Breast epithelium (tissue), 4 donors: Measurements from ENCODE around the gene TBC1D1. TPM values are rescaled to one million over a fixed set of nuclear protein-coding genes. Genes with fewer than 3 reads are reported as not detected.

Experiments
- DNase-seq, 2 donors: peaks; one replicate each; pipeline ENCODE4 v3.0.0-alpha.2; 2019; ENCODE audit warnings: low spot score in 2 of 2
- H3K27ac ChIP-seq, 2 donors: fragments of 200-600 bp; sonication (generic) in 1 of 2; one replicate each; pipeline ENCODE4 v1.5.1; 2016 to 2019; ENCODE audit warnings: mild to moderate bottlenecking in 1 of 2
- H3K27me3 ChIP-seq, 2 donors: fragments of 200-600 bp; sonication (generic) in 1 of 2; one replicate each; pipeline versions ENCODE4 v1.5.1 to v1.6.0; 2017 to 2019; ENCODE audit warnings: control low read depth in 1 of 2, mild to moderate bottlenecking in 1 of 2
- H3K36me3 ChIP-seq: fragments of 200-600 bp; one replicate; pipeline ENCODE4 v1.5.1; 2019
- H3K4me1 ChIP-seq, 2 donors: fragments of 200-600 bp; sonication (generic); one replicate each; pipeline ENCODE4 v1.5.1; 2016 to 2019; ENCODE audit warnings: control low read depth in 1 of 2
- H3K4me3 ChIP-seq, 3 donors: fragments of 200-600 bp; sonication (generic); 1 replicate in 2 of 3; 2 replicates in 1 of 3; pipeline ENCODE4 v1.5.1; 2016 to 2019; ENCODE audit warnings: mild to moderate bottlenecking in 3 of 3, moderate library complexity in 2 of 3
- H3K9me3 ChIP-seq, 2 donors: fragments of 200-600 bp; sonication (generic) in 1 of 2; one replicate each; pipeline ENCODE4 v1.5.1; 2016 to 2019; ENCODE audit warnings: control low read depth in 1 of 2
- POLR2A ChIP-seq: fragments of 450-650 bp; IDR thresholded peaks from one replicate; pipeline ENCODE4 v1.6.1; 2016; ENCODE audit warnings: antibody characterized with exemption, mild to moderate bottlenecking, moderate library complexity
- POLR2AphosphoS5 ChIP-seq, 3 donors: sonication (generic); formaldehyde crosslinking; IDR thresholded peaks; one replicate each; pipeline ENCODE4 v1.6.1; 2017; ENCODE audit warnings: antibody characterized with exemption in 3 of 3
- intact Hi-C: fragments of 100-400 bp; cut with DNase I; formaldehyde crosslinking; loops from one replicate; pipeline ENCODE4 v1.15.1; 2023; ENCODE audit warnings: low total_unique reads
- total RNA-seq, 3 donors: library from RNA; depleted of rRNA; stranded (reverse); fragments of >200 nt; gene quantifications; one replicate each; pipeline ENCODE4 v1.1.0, GENCODE V29; 2016
- TF ChIP-seq, protein P1 (sequence below), 3 donors: fragments of 450-650 bp; IDR thresholded peaks; one replicate each; pipeline ENCODE4 v1.5.1; 2016 to 2017; ENCODE audit warnings: antibody characterized with exemption in 3 of 3, mild to moderate bottlenecking in 3 of 3, moderate library complexity in 3 of 3

The TBC1D1 gene
- total RNA-seq, 3 donors from 2014 or later: 55.2 to 80.9 (median 63.9) TPM

DNA sequence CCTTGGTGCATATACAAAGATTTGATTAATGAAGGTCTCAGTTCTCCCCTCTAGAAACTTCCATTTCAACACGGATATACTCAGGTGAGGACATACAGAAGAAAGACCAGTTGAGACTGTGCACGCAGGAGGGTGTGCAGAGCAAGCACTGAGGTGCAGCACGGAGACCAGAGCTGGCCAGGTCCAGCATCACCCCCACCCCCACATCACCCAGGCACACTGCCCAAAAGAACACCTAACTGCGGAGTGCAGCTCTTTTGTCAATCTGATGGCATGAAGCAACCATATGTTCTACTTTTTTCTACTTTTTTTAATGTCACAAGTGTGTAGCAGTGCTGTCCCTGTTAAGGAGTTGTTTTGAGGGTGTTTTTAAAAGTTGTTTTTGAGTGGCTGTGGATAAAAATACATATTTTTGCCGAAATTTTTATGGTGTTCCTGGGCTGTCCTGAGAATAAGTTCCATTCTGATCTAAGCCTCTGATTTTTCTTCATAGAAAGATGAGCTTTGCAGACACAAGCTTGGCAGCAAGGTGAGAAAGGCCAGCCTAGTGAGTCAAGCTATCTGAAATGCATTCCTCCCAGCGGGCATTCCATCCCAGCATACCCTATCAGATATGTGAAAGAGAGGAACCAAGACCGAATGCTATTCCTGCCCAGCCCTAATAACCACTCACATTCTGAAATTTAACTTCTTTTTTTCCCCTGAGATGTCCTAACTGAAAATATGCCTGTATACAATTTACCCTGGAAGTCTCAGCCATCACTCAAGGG is 243.0 kb downstream of the TBC1D1 start:
- intact Hi-C loops: no loop called here
- no peak for DNase-seq
- TF ChIP-seq POLR2AphosphoS5 (IDR thresholded peaks at IDR 0.05): no peak
- TF ChIP-seq, protein P1, sequence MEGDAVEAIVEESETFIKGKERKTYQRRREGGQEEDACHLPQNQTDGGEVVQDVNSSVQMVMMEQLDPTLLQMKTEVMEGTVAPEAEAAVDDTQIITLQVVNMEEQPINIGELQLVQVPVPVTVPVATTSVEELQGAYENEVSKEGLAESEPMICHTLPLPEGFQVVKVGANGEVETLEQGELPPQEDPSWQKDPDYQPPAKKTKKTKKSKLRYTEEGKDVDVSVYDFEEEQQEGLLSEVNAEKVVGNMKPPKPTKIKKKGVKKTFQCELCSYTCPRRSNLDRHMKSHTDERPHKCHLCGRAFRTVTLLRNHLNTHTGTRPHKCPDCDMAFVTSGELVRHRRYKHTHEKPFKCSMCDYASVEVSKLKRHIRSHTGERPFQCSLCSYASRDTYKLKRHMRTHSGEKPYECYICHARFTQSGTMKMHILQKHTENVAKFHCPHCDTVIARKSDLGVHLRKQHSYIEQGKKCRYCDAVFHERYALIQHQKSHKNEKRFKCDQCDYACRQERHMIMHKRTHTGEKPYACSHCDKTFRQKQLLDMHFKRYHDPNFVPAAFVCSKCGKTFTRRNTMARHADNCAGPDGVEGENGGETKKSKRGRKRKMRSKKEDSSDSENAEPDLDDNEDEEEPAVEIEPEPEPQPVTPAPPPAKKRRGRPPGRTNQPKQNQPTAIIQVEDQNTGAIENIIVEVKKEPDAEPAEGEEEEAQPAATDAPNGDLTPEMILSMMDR (IDR thresholded peaks at IDR 0.05): no peak
- H3K4me3 ChIP-seq: no peak overlapping the region
- no peak overlapping the region for H3K27ac ChIP-seq
- H3K9me3 ChIP-seq: no peaks in the 10 kb centered on the region
- no peaks in the 10 kb centered on the region for H3K4me1 ChIP-seq
- H3K36me3 ChIP-seq: no peaks in the 10 kb centered on the region
- H3K27me3 ChIP-seq: no peaks in the 10 kb centered on the region

DNA sequence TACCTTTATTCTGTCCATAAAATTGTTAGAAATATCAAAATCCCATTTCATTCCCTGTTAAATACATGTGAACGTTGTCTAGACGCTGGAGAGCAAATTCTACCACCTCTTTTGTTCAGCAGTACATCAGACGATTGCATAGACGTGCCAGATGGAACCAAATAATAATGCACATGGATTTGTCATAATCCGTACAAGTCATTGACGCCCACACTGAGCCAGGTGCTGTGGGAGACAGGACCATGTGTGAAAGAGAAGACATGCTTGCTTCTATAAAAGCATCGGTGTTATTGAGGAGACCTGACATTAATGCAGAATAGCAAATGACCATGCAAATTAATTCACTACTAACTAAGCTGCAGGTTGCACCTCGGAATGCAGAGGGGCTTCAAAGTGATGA is 244.3 kb downstream of the TBC1D1 start:
- H3K36me3 ChIP-seq: no peaks in the 10 kb centered on the region
- no peaks in the 10 kb centered on the region for H3K4me1 ChIP-seq
- H3K9me3 ChIP-seq: no peaks in the 10 kb centered on the region
- intact Hi-C loops: no loop called here
- no peaks in the 10 kb centered on the region for H3K27me3 ChIP-seq
- DNase-seq: no peak
- TF ChIP-seq POLR2AphosphoS5 (IDR thresholded peaks at IDR 0.05) (no peak), POLR2A (no peak)
- TF ChIP-seq, protein P1 (IDR thresholded peaks at IDR 0.05): no peak
- H3K27ac ChIP-seq: no peak overlapping the region
- no peak overlapping the region for H3K4me3 ChIP-seq

DNA sequence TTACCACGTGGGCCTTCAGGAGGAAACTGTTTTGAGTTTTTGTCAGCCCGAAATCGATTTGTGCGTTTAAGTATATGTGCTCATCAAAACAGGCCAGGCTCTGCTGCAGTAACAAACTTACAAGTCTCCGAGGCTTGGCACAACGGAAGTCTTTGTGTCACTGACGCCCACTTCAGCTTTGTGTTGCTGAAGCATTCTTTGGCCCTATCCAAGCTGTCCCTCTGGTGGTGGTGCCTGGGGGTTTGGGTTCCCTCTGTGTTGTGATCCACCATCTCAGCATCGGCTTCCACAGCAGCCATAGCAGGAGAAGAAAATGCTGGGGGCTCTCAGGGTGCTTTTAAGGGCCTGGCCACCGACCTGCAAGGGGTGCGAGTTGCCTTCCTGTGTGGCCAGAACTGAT is 245.7 kb downstream of the TBC1D1 start:
- no peak for DNase-seq
- intact Hi-C loops: no loop called here
- no peaks in the 10 kb centered on the region for H3K9me3 ChIP-seq
- H3K27ac ChIP-seq: no peak overlapping the region
- no peaks in the 10 kb centered on the region for H3K27me3 ChIP-seq
- no peaks in the 10 kb centered on the region for H3K36me3 ChIP-seq
- H3K4me3 ChIP-seq: no peak overlapping the region
- no peak for TF ChIP-seq POLR2AphosphoS5 (IDR thresholded peaks at IDR 0.05)
- no peak for TF ChIP-seq POLR2A
- TF ChIP-seq, protein P1 (IDR thresholded peaks at IDR 0.05): no peak
- H3K4me1 ChIP-seq: no peaks in the 10 kb centered on the region

DNA sequence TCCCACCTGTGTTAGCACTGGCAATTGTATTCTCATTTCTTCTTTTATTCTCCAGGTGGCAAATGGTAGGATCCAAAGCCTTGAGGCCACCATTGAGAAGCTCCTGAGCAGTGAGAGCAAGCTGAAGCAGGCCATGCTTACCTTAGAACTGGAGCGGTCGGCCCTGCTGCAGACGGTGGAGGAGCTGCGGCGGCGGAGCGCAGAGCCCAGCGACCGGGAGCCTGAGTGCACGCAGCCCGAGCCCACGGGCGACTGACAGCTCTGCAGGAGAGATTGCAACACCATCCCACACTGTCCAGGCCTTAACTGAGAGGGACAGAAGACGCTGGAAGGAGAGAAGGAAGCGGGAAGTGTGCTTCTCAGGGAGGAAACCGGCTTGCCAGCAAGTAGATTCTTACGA is 246.2 kb downstream of the TBC1D1 start:
- TF ChIP-seq POLR2A (no peak), POLR2AphosphoS5 (IDR thresholded peaks at IDR 0.05) (no peak)
- TF ChIP-seq, protein P1 (IDR thresholded peaks at IDR 0.05): no peak
- Histone ChIP-seq H3K4me3 (no peak overlapping the region), H3K36me3 (no peaks in the 10 kb centered on the region), H3K27me3 (no peaks in the 10 kb centered on the region), H3K27ac (no peak overlapping the region), H3K4me1 (no peaks in the 10 kb centered on the region), H3K9me3 (no peaks in the 10 kb centered on the region)
- no peak for DNase-seq
- intact Hi-C loops: no loop called here

DNA sequence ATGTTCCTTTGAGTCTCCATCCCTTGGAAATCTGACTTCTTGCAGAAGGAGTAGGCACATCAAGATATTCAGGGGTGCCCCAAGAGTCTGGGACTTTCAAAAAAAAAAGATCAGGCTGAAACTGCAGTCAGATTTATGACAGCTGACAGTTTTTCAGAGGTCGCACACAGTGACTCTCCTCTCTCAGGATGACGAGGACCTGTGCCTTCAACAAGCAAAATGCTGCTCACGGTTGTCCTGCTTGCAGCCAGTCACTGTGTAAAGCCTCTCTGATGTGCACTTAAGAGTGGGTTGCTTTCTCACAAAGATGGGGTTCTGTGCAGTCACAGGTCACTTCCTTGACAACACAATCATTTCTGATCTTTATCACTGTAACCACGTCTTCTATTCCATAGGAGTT is 247.5 kb downstream of the TBC1D1 start:
- no peak for DNase-seq
- TF ChIP-seq, protein P1 (IDR thresholded peaks at IDR 0.05): no peak
- TF ChIP-seq POLR2AphosphoS5 (IDR thresholded peaks at IDR 0.05): no peak
- no peak for TF ChIP-seq POLR2A
- Histone ChIP-seq H3K9me3 (no peaks in the 10 kb centered on the region), H3K27me3 (no peaks in the 10 kb centered on the region), H3K4me1 (no peaks in the 10 kb centered on the region), H3K4me3 (no peak overlapping the region), H3K27ac (no peak overlapping the region), H3K36me3 (no peaks in the 10 kb centered on the region)
- intact Hi-C loops: no loop called here
